Lower leg skin (tissue), 4 donors: Measurements from ENCODE around the gene FEN1. TPM values are rescaled to one million over a fixed set of nuclear protein-coding genes. Genes with fewer than 3 reads are reported as not detected.

Source experiments
- DNase-seq, 2 donors: peaks; one replicate each; pipeline ENCODE4 v3.0.0-alpha.2; 2019; ENCODE audit warnings: low spot score in 2 of 2
- H3K4me3 ChIP-seq: fragments of 200-600 bp; sonication (generic); 2 replicates; pipeline ENCODE4 v1.5.1; 2017; ENCODE audit warnings: mild to moderate bottlenecking, low read depth; ENCODE audit not compliant: poor library complexity, severe bottlenecking
- CTCF ChIP-seq, 3 donors: fragments of 450-650 bp; IDR thresholded peaks; one replicate each; pipeline ENCODE4 v1.5.1; 2016; ENCODE audit warnings: antibody characterized with exemption in 3 of 3, mild to moderate bottlenecking in 3 of 3, moderate library complexity in 2 of 3
- POLR2A ChIP-seq, 2 donors: fragments of 450-650 bp; IDR thresholded peaks; one replicate each; pipeline ENCODE4 v1.6.1; 2016 to 2017; ENCODE audit warnings: antibody characterized with exemption in 2 of 2, mild to moderate bottlenecking in 1 of 2, moderate library complexity in 1 of 2
- WGBS, 2 donors: methylation state at CpG; one replicate each; pipeline ENCODE4 v1.1.5; 2018; 5-methylcytosine and 5-hydroxymethylcytosine counted together
- intact Hi-C: fragments of 100-400 bp; cut with DNase I; formaldehyde crosslinking; loops from one replicate; pipeline ENCODE4 v1.15.0; 2023; ENCODE audit warnings: low total_unique reads
- total RNA-seq, 4 donors: library from RNA; depleted of rRNA; stranded (reverse); fragments of >200 nt; gene quantifications; one replicate each; pipeline ENCODE4 v1.1.0, GENCODE V29; 2016

FEN1 gene
- total RNA-seq, 4 donors from 2014 or later, result 7.9 to 9.1 (median 8.8) TPM

GRCh38 chr11:61805146-61805545, 12.4 kb downstream of the FEN1 start:
- DNase-seq, result no peak
- intact Hi-C loops, result no loop called here
- 94 to 95% methylated on average over 1 of the region's 1 CpG for WGBS, 2 donors
- TF ChIP-seq CTCF (IDR thresholded peaks at IDR 0.05) (no peak), POLR2A (IDR thresholded peaks at IDR 0.05) (no peak)
- H3K4me3 ChIP-seq, result no peak overlapping the region

- no peak for DNase-seq
- H3K4me3 ChIP-seq, result no peak overlapping the region
- 91 to 95% methylated on average over 5 of the region's 5 CpGs for WGBS, 2 donors
- intact Hi-C loops, result no loop called here
- no peak for TF ChIP-seq CTCF (IDR thresholded peaks at IDR 0.05)
- no peak for TF ChIP-seq POLR2A (IDR thresholded peaks at IDR 0.05)
Observed at GRCh38 chr11:61806785-61807184, 14.1 kb downstream of the FEN1 start.

- intact Hi-C loops, result no loop called here
- WGBS, 2 donors, result 91 to 94% methylated on average over 7 to 8 of the region's 8 CpGs
- no peak for DNase-seq
- no peak for TF ChIP-seq POLR2A (IDR thresholded peaks at IDR 0.05)
- no peak for TF ChIP-seq CTCF (IDR thresholded peaks at IDR 0.05)
- H3K4me3 ChIP-seq, result no peak overlapping the region
Observed at GRCh38 chr11:61810671-61811175, 18.0 kb downstream of the FEN1 start.

GRCh38 chr11:61811831-61812230, 19.1 kb downstream of the FEN1 start:
- 77 to 88% methylated on average over 5 of the region's 5 CpGs for WGBS, 2 donors
- DNase-seq, result no peak
- intact Hi-C loops, result no loop called here
- TF ChIP-seq POLR2A (IDR thresholded peaks at IDR 0.05), result no peak
- no peak for TF ChIP-seq CTCF (IDR thresholded peaks at IDR 0.05)
- no peak overlapping the region for H3K4me3 ChIP-seq

GRCh38 chr11:61812736-61813411, 20.2 kb downstream of the FEN1 start:
- intact Hi-C loops, result no loop called here
- WGBS, 2 donors, result 92 to 99% methylated on average over 4 of the region's 4 CpGs
- TF ChIP-seq CTCF (IDR thresholded peaks at IDR 0.05) (no peak), POLR2A (IDR thresholded peaks at IDR 0.05) (no peak)
- DNase-seq, result no peak
- no peak overlapping the region for H3K4me3 ChIP-seq
